Measurements from ENCODE around the gene STK32C.

DNA sequence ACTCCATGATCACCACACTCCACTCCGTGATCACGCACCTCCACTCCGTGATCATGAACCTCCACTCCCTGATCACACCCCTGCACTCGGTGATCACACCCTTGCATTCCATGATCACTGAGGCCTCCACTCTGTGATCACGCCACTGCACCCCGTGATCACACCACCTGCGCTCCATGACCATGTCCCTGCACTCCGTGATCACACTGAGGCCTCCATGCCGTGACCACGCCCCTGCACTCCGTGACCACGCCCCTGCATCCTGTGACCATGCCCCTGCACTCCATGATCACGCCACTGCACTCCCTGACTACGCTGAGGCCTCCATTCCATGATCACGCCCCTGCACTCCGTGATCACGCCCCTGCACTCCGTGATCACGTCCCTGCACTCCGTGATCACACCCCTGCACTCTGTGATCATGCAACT lies 27.1 kb downstream of the STK32C start:
- TF ChIP-seq, protein P1, sequence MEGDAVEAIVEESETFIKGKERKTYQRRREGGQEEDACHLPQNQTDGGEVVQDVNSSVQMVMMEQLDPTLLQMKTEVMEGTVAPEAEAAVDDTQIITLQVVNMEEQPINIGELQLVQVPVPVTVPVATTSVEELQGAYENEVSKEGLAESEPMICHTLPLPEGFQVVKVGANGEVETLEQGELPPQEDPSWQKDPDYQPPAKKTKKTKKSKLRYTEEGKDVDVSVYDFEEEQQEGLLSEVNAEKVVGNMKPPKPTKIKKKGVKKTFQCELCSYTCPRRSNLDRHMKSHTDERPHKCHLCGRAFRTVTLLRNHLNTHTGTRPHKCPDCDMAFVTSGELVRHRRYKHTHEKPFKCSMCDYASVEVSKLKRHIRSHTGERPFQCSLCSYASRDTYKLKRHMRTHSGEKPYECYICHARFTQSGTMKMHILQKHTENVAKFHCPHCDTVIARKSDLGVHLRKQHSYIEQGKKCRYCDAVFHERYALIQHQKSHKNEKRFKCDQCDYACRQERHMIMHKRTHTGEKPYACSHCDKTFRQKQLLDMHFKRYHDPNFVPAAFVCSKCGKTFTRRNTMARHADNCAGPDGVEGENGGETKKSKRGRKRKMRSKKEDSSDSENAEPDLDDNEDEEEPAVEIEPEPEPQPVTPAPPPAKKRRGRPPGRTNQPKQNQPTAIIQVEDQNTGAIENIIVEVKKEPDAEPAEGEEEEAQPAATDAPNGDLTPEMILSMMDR (IDR thresholded peaks at IDR 0.05), result no peak
- TF ChIP-seq ZFX (IDR thresholded peaks at IDR 0.05; ENCODE audit: borderline replicate concordance), result no peak

All from 22Rv1 (cell line).